ENCODE measurements around the gene MBD4. TPM values are rescaled to one million over a fixed set of nuclear protein-coding genes. Genes with fewer than 3 reads are reported as not detected.

MBD4 gene
- total and polyA plus RNA-seq, 2 of the 4 experiments (the other 2 are of a cell fraction) = 13.8 to 15.0 TPM

GRCh38 chr3:129432671-129433070 lies 7.1 kb downstream of the MBD4 start:
- H3K36me3 ChIP-seq (ENCODE audit: control insufficient read depth, insufficient read depth, low read length) = peaks cover 29% of the 10 kb centered on the region
- H2BK120ac ChIP-seq (ENCODE audit: low read depth, low read length) = no peak overlapping the region
- H3K4ac ChIP-seq (ENCODE audit: low read depth, low read length) = no peak overlapping the region
- intact Hi-C loops (cut with micrococcal nuclease) (no loop called here), in situ Hi-C loops (cut with MboI; ENCODE audit: low sequenced_read_pairs) (no loop called here), dilution Hi-C loops (cut with HindIII; ENCODE audit: low sequenced_read_pairs, unreplicated experiment) (no loop called here)
- H3K23ac ChIP-seq (ENCODE audit: low read depth, low read length) = no peak overlapping the region
- H3K9me3 ChIP-seq (ENCODE audit: control insufficient read depth, insufficient read depth, low read length) = no peaks in the 10 kb centered on the region
- H3K9me1 ChIP-seq (ENCODE audit: insufficient read depth, low read length) = peaks cover 10% of the 10 kb centered on the region; the same call in 1 of the 2 replicates
- BruUV-seq (replicated peaks) = no TSS peak
- no peak overlapping the region for H3K4me2 ChIP-seq (ENCODE audit: low read depth, low read length)
- CTCF ChIA-PET = no interaction called here
- no peak for ATAC-seq (ENCODE audit: low read depth)
- H3K27ac ChIP-seq (ENCODE audit: insufficient read depth, low read length) = no peak overlapping the region
- H2AFZ ChIP-seq (replicated peaks; ENCODE audit: low read length, poor library complexity) = no peak overlapping the region
- H3K4me1 ChIP-seq (ENCODE audit: control insufficient read depth, insufficient read depth, low read length) = no peaks in the 10 kb centered on the region
- no peak overlapping the region for H3K56ac ChIP-seq (ENCODE audit: extremely low read depth, insufficient read depth, low read length)
- H2BK15ac ChIP-seq (ENCODE audit: low read depth, low read length) = no peak overlapping the region
- no peak overlapping the region for H3K4me3 ChIP-seq (ENCODE audit: insufficient read depth, low read depth, low read length)
- TF ChIP-seq RCOR1 (IDR thresholded peaks at IDR 0.05; ENCODE audit: insufficient replicate concordance, low read length) = no peak
- no peak for TF ChIP-seq RFX5 (IDR thresholded peaks at IDR 0.05; ENCODE audit: low read depth, low read length)
- TF ChIP-seq USF2 (IDR thresholded peaks at IDR 0.05; ENCODE audit: low read depth, low read length) = no peak
- no peak for TF ChIP-seq CEBPB (IDR thresholded peaks at IDR 0.05; ENCODE audit: low read depth, low read length)
- no peak for TF ChIP-seq MAFK (IDR thresholded peaks at IDR 0.05; ENCODE audit: low read depth, low read length)
- no peak for TF ChIP-seq FOS (IDR thresholded peaks at IDR 0.05; ENCODE audit: low read depth, low read length)
- TF ChIP-seq BHLHE40 (IDR thresholded peaks at IDR 0.05; ENCODE audit: low read depth, low read length) = no peak
- no peak for TF ChIP-seq CTCF (conservative IDR thresholded peaks at IDR 0.05; ENCODE audit: low read depth, low read length)
- TF ChIP-seq MAZ (IDR thresholded peaks at IDR 0.05; ENCODE audit: borderline replicate concordance, low read depth, low read length) = no peak
- TF ChIP-seq ELK1 (IDR thresholded peaks at IDR 0.05; ENCODE audit: borderline replicate concordance, low read depth, low read length) = no peak
- no peak for TF ChIP-seq NFE2L2 (IDR thresholded peaks at IDR 0.05; ENCODE audit: low read depth, low read length)
- no peak for TF ChIP-seq SMC3 (IDR thresholded peaks at IDR 0.05; ENCODE audit: low read depth, low read length)
- no peak for TF ChIP-seq CHD1 (IDR thresholded peaks at IDR 0.05; ENCODE audit: low read depth, low read length)
- TF ChIP-seq POLR2A (IDR thresholded peaks at IDR 0.05; ENCODE audit: low read depth, low read length) = no peak
- TF ChIP-seq RAD21 (IDR thresholded peaks at IDR 0.05; ENCODE audit: low read length) = no peak
- no peak for TF ChIP-seq MXI1 (IDR thresholded peaks at IDR 0.05; ENCODE audit: borderline replicate concordance, low read depth, low read length)
- H2BK5ac ChIP-seq (ENCODE audit: low read depth, low read length, poor library complexity, severe bottlenecking) = no peak overlapping the region
- no peak overlapping the region for H3K14ac ChIP-seq (replicated peaks; ENCODE audit: low read depth, low read length)
- no peak overlapping the region for H4K8ac ChIP-seq (ENCODE audit: low read depth in 2 of 2, low read length in 2 of 2)
- no peak for DNase-seq
- H3K18ac ChIP-seq (ENCODE audit: low read depth, low read length) = no peak overlapping the region
- no peak overlapping the region for H4K91ac ChIP-seq (ENCODE audit: insufficient read depth, low read depth, low read length)
- no peak overlapping the region for H2AK5ac ChIP-seq (ENCODE audit: low read depth, low read length)
- no peak overlapping the region for H3K9ac ChIP-seq (ENCODE audit: low read depth, low read length)
- H2AK9ac ChIP-seq (replicated peaks; ENCODE audit: low read depth, low read length, poor library complexity) = no peak overlapping the region
- no peak overlapping the region for H2BK20ac ChIP-seq (ENCODE audit: low read depth, low read length)
- no peaks in the 10 kb centered on the region for H4K20me1 ChIP-seq (ENCODE audit: insufficient read depth, low read length)
- H3K27me3 ChIP-seq (ENCODE audit: control insufficient read depth, insufficient read depth, low read length) = no peaks in the 10 kb centered on the region
- POLR2A ChIA-PET (ENCODE audit: unreplicated experiment) = no interaction called here
- no peak overlapping the region for H4K5ac ChIP-seq (ENCODE audit: low read depth, low read length)
- H3K79me1 ChIP-seq (ENCODE audit: low read depth in 1 of 2, low read length in 2 of 2) = peaks cover 15 to 22% of the 10 kb centered on the region in 2 experiments; a peak in 3 of 4 replicates

Measured in IMR-90 (cell line).